ENCODE data around the gene DTNBP1. TPM values are rescaled to one million over a fixed set of nuclear protein-coding genes. Genes with fewer than 3 reads are reported as not detected.

The DTNBP1 gene
- total RNA-seq, 1 experiment from 2014 or later: 14.4 TPM

DNA sequence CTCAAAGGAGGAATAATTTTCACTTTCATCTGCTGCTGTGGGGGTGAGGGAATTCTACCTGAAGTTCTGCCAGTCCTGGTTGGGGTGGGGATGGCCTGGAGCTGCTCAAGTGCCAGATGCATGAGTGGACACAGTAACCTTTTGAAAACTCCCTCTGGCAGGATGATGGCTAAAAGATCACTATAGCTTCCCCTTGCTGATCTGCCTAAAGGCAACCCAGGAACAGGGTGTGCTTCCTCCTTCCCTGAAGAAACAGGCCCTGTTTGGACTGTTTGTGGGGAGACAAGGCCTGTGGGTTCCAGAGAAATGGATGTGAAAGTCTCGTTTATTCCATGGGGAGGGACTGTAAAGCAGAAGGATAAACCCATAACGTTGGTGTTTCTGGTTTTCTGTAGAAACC is 176.9 kb downstream of the DTNBP1 start:
- in situ Hi-C loops (cut with HindIII; ENCODE audit: low pct_unique_long_range_greater_than_20kb, low sequenced_read_pairs): no loop called here
- no peak for DNase-seq (ENCODE audit: low read depth)

DNA sequence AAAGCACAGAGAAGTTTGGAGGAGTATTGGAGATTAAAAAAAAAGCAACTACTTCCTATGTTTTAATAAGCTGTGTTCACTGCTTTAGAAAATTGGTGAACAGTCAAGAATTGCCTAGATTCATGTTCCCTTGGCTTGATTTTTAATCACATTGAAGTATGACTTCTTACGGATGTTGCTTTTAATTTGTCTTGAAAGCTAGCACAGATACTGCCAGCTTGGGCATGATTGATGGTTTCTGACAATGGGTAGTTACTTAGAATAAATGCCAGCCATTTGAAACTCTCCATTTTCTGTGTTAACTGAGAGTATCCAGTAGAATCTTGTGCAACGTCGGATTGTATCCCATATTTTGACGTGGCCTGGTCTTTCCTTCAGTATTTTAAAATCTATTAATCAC is 178.0 kb downstream of the DTNBP1 start:
- in situ Hi-C loops (cut with HindIII; ENCODE audit: low pct_unique_long_range_greater_than_20kb, low sequenced_read_pairs): no loop called here
- DNase-seq (ENCODE audit: low read depth): no peak

DNA sequence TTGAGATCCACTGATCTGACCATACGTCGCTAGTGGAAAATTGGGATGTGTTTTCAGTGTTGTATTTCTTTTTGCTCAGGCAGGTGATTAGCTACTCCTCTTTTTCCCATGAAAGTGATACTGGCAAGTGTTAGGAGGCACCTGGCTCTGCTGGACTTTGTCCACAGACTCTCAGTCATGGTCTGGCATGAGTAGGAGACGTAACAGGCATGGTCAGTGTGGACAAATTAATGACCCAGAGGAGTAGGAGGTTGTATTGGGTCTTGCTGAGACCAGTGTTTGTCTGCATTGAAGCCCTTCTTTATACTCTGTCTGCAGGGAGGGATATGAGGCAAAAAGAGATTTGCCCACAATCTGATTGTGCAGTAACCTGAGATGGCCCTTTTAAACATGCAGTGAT is 178.7 kb downstream of the DTNBP1 start:
- in situ Hi-C loops (cut with HindIII; ENCODE audit: low pct_unique_long_range_greater_than_20kb, low sequenced_read_pairs): no loop called here
- DNase-seq (ENCODE audit: low read depth): no peak

DNA sequence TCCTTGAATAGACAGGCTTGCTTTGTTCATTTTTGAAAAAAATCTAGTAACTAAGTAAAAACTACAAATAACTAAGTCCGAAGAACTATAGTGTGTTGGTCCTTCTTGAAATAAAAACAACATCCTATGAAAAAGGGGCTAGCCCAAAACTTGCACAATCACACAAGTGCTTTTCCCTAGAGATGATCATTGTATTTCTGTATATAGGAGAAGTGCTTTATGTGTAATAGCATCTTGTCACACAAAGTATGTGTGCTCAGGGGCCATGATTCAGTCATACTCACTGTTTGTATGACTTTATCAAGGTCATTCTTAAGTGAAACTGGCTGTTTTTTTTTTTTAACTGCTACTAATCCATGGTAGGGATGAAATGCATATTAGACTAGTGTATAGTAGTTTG is 179.8 kb downstream of the DTNBP1 start:
- in situ Hi-C loops (cut with HindIII; ENCODE audit: low pct_unique_long_range_greater_than_20kb, low sequenced_read_pairs): no loop called here
- DNase-seq (ENCODE audit: low read depth): no peak

DNA sequence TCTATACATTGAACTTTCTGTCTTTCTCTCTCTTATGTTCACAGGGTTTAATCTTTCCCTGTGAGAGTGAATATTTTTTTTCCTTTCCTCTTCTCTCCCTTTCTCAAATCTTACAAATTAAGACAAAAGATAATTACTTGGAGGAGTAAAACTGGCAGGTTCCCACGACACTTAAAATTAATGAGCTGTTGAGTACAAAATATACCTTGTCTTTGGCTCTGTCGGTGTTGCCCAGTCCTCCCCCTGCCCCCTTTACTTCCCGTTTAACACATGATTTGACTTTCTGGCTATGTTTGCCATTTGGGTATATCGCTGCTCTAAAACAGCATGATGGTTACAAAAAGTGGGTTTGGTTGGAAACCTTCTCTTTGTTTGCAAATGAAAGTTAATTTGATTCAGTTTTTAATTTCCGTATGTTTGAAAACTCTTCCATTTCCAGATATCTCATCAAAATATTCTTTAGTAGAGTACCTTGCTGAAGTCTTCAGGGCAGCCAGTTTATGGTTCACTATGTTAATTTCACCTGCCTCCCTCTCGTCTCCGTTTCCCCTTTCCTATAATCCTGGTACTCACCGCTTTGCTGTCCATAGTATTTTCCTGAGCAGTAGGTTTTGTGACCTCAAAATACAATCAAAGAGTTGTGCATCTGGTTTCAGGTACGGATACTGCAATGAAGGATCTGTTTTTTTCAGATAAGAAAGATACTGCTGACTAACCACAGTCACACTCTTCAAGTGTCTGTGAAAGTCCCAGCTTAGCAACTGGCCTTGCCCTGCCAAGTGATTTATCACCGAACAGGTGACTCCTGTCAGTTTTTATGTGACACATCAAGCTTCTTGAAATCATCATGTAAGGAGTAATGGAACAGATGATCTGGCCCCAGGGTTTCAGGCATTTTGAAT is 181.2 kb downstream of the DTNBP1 start:
- in situ Hi-C loops (cut with HindIII; ENCODE audit: low pct_unique_long_range_greater_than_20kb, low sequenced_read_pairs): no loop called here
- DNase-seq (ENCODE audit: low read depth): no peak

DNA sequence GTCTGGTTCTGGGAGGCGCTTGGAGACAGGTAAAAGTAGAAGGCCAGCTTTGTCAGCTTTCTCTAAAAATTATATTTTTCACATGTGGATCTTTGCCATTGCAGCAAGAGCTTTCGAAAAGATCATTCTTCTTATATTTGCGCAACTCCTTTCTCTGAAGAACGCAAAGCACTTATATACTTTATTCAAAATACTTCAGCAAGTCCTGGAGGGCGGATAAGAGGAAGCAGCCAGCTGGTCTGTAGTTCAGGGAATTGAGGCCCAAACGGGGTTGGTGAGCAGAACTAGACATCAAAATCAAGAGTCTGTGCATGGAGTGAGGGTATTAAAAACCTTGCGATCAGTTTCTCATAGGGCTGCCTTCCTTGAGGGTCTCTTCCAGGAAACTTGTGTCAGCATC is 182.3 kb downstream of the DTNBP1 start:
- DNase-seq (ENCODE audit: low read depth): no peak
- in situ Hi-C loops (cut with HindIII; ENCODE audit: low pct_unique_long_range_greater_than_20kb, low sequenced_read_pairs): no loop called here

DNA sequence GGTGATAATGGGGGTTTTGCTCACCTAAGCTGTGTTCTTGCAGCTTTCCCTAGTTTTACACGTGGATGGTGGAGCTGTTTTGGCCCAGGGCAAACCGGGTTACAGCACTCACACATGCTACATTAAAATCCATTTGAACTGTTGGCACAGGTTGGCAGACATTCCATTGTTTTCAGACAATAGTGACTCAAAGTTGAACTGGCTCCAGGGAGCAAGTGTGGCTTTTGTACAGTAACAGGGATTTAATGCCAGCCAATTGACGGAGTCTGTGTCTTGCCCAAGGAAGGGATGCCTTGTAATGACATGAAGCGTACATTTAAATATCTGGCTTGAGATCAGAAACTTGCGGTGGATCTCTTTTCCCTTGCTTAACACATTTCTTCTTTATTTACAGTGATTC is 183.1 kb downstream of the DTNBP1 start:
- no peak for DNase-seq (ENCODE audit: low read depth)
- in situ Hi-C loops (cut with HindIII; ENCODE audit: low pct_unique_long_range_greater_than_20kb, low sequenced_read_pairs): no loop called here

DNA sequence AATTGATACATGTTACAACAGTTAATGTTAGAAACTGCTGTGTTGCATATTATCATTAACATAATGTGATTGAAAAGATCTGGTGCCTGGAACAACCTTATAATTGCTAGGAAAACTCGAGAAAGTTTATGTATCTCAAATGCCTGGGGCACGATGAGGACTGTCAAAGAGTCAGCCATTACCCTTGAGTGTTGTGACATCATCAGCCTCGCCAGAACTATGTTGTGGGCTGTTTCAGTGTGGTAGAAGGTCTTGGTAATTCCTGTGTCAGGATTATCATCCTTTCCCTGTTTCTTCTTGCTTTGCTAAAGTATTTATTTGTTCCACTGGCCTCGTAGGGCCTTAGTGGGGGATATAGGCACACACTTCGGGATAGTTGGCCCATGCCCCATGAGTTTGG is 185.1 kb downstream of the DTNBP1 start:
- DNase-seq (ENCODE audit: low read depth): no peak
- in situ Hi-C loops (cut with HindIII; ENCODE audit: low pct_unique_long_range_greater_than_20kb, low sequenced_read_pairs): no loop called here

DNA sequence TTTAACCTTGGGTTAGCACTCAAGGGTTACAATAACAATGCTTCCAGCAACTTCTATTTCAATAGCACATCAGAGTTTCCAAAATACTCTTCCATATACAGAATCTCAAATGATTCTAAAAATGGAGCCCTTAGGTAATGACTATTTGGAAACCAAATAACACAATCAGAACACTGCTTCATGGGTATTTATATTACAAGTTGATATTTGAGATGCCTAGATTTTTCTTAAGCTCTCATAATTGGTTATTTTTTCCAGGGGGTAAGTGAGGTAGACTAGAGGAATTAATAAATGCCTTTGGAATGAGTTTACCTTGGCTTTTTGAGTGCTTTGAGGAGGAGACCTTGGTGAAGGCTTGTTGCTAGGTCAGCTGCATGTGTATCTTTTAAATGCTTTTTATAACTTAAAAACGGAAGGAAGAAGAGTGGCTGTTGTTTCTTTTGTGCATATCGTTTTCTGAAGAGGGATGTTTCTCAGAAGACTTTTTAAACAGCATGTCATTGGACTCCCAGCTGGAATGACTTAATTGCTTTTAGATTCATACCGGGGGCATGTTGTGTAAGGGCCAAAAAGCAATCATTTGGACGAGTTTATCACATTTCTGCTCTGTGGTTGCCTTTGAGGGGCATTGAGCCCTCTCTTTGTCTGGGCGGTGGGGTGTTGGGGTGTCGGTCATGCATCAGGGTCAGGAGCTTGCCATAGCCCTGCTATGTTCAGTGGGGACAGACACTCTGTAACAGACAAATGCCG is 186.0 kb downstream of the DTNBP1 start:
- DNase-seq (ENCODE audit: low read depth): no peak

DNA sequence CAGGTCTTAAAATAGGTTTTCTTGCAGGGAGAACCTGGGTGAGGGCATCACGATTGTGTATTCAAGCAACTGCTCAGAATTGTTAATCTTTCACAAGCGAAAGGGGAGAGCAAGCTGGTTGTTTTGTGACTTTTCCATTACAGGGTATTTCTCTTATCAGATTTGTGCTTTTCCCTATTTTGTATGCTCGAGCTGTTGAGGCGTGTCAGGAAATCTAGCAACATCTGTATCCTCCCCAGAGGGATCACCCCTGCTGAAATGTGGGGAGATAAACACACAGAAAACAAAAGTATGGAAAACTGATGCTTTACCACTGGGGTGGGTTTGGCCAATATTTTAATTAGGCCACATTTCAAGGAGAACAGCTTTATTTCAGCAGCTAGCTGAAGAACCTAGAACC is 187.0 kb downstream of the DTNBP1 start:
- in situ Hi-C loops (cut with HindIII; ENCODE audit: low pct_unique_long_range_greater_than_20kb, low sequenced_read_pairs): no loop called here
- no peak for DNase-seq (ENCODE audit: low read depth)

More for the DNA sequence above, 186.0 kb downstream of the DTNBP1 start:
- in situ Hi-C loops (cut with HindIII; ENCODE audit: low pct_unique_long_range_greater_than_20kb, low sequenced_read_pairs): no loop called here

DNA sequence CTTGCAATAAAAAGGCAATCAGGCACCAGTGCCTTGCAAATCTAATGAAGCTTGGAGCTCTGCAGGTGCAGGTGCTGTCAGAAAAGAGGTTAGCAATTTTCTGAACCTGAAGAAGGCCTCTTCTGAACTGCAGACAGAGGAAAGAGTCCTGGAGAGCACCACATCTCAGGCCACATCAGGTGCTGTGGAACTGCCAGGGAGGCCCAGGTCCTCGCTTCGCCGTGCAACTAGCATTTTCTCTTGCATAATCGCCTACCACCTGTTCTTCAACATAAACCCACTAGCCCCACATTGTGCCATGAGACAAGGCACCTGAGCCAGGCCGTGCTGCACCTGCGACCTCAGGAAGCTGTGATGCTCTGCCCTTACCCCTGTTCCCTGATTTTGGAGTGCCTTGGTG is 187.6 kb downstream of the DTNBP1 start:
- in situ Hi-C loops (cut with HindIII; ENCODE audit: low pct_unique_long_range_greater_than_20kb, low sequenced_read_pairs): no loop called here
- DNase-seq (ENCODE audit: low read depth): no peak

DNA sequence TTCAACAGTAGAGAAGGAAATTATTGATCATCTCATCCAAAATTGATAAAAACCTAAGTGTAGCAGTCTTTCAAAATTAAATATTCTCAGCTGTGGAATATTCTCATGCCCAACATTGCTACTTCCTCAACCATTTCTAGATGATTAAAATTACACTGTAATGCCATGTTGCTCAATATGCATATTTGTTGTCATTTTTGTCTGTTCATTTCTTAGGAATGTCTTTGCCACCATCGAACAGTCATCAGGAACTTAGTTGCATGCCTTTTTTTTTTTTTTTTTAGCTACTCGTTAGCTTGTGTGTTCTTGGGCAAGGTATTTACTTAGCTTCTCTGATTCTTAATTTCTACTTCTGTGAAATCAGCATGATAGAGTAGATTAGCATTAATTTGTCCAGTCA is 188.6 kb downstream of the DTNBP1 start:
- in situ Hi-C loops (cut with HindIII; ENCODE audit: low pct_unique_long_range_greater_than_20kb, low sequenced_read_pairs): no loop called here
- DNase-seq (ENCODE audit: low read depth): no peak

DNA sequence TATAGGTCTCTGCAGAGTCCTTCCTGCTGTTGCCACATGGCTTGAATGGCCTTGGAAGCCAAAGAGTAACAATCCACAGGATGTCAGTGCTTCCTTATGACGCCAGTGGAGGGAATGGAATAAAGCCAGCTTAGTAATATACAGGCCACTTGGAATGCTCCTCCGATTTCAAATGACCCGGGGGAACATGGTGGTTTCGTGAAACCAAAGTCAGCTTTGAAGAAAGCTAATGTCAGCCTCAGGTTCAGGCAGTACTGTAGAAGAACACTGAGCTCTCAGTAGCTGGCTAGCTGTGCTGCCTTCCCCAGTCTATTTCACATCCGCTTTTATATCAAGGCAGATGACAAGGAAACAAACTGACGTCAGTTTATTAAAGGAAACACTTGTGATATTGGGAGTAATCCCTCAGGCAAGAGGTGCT is 189.1 kb downstream of the DTNBP1 start:
- in situ Hi-C loops (cut with HindIII; ENCODE audit: low pct_unique_long_range_greater_than_20kb, low sequenced_read_pairs): no loop called here
- no peak for DNase-seq (ENCODE audit: low read depth)

DNA sequence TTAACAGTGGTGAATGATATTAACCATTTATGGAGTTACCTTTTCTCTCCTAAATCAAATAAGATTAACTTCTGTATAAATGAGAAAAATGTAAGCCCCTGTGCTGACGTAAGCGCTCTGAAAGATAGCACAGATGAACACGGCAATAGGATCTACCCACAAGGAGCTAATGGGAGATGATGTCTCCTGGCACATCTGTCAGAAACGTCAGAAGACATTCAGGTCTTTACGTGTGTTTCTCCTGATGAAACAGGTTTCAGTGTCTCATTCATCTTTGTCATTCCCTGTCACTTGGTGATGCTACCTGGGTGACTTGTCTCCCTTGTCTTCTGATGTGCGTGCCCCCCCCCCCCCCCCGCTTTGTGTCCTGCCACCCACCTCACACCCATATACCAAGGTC is 189.7 kb downstream of the DTNBP1 start:
- no peak for DNase-seq (ENCODE audit: low read depth)
- in situ Hi-C loops (cut with HindIII; ENCODE audit: low pct_unique_long_range_greater_than_20kb, low sequenced_read_pairs): no loop called here
